Sigmoid colon (tissue), 4 donors: ENCODE data around the gene TXNRD2.

Source experiments
- EP300 ChIP-seq, 4 donors: sonication (generic); formaldehyde crosslinking; IDR thresholded peaks; one replicate each; pipeline ENCODE4 v1.6.1; 2017; ENCODE audit warnings: antibody characterized with exemption in 4 of 4
- TF ChIP-seq, protein P1 (sequence below), 4 experiments: fragments of 450-650 bp in 3 of 4; fragments of 200-600 bp in 1 of 4; IDR thresholded peaks; one replicate each; pipeline ENCODE4 v1.5.1; 2016 to 2019; ENCODE audit warnings: antibody characterized with exemption in 4 of 4, mild to moderate bottlenecking in 3 of 4, moderate library complexity in 2 of 4

DNA sequence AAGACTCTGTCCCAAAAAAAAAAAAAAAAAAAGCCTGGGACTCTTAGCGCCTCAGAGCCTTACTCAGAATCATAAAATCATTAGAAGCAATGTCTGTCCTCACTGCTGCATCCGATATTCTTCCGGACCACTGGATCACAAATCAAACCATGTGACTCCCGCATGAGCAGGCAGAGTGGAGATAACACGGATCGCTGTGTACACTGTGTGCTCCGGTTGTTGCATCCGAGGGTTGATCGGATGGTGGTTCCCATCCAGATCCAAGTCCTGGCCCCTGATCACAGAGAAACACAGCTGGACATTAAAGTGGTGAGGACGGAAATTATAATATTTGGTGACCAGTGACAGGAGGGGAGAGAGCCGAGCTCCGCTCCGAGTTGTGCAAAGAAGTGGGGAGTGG lies 9.7 kb upstream of the TXNRD2 start:
- TF ChIP-seq EP300 (IDR thresholded peaks at IDR 0.05), result no peak
- TF ChIP-seq, protein P1, sequence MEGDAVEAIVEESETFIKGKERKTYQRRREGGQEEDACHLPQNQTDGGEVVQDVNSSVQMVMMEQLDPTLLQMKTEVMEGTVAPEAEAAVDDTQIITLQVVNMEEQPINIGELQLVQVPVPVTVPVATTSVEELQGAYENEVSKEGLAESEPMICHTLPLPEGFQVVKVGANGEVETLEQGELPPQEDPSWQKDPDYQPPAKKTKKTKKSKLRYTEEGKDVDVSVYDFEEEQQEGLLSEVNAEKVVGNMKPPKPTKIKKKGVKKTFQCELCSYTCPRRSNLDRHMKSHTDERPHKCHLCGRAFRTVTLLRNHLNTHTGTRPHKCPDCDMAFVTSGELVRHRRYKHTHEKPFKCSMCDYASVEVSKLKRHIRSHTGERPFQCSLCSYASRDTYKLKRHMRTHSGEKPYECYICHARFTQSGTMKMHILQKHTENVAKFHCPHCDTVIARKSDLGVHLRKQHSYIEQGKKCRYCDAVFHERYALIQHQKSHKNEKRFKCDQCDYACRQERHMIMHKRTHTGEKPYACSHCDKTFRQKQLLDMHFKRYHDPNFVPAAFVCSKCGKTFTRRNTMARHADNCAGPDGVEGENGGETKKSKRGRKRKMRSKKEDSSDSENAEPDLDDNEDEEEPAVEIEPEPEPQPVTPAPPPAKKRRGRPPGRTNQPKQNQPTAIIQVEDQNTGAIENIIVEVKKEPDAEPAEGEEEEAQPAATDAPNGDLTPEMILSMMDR (IDR thresholded peaks at IDR 0.05), result no peak
